ENCODE results near the gene ZDHHC8. TPM values are rescaled to one million over a fixed set of nuclear protein-coding genes. Genes with fewer than 3 reads are reported as not detected.

The ZDHHC8 gene
- total and polyA plus RNA-seq, 2 donors (not counting 1 experiment from before 2014, with no cell fraction given): 94.4 to 96.9 TPM

DNA sequence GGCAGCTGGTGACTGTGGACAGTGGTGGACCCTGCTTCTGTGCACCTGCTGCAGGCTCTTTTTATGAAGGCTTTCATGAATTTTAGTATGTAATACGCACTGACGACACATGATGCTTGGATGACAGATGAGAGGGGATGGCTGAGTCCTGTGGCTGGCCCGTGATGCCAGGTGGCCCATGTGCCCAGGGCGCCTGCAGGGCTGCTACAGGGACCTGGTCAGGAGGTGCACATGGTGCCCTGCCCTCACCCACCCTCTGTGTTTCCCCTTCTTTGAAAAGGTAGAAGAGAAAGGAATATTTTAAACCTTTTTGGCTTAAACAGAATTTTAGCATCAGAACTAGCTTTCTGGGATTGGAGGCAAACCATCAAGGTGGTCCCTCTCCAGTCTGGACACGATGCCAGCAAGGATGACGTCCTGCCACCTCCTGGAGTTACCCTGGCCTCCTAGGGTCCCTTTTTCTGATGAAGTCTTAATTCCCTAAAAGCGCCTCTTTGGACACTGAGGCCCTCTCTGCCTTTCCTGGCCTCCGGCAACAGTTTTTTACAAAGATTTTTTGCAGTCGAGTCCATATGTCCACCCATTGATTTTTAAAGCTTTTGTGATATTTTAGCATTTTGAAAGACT, 21.1 kb upstream of the ZDHHC8 start:
- Histone ChIP-seq H3K9ac (ENCODE audit: low read length) (no peak overlapping the region), H4K20me1 (ENCODE audit: control insufficient read depth, insufficient read depth, low read length, poor library complexity, severe bottlenecking) (no peaks in the 10 kb centered on the region), H3K4me3 (ENCODE audit: control extremely low read depth in 1 of 5, extremely low read depth in 1 of 5, insufficient read depth in 1 of 5, low read depth in 2 of 5, low read length in 4 of 5) (no peak overlapping the region), H3K27me3 (replicated peaks in 1 of 4; ENCODE audit: control extremely low read depth in 1 of 4, control insufficient read depth in 3 of 4, insufficient read depth in 4 of 4, low read length in 3 of 4) (no peaks in the 10 kb centered on the region), H3K27ac (ENCODE audit: low read length in 2 of 2) (peak overlapping the region in 1 of 2 donors; percentile 59), H3K36me3 (replicated peaks in 1 of 2; ENCODE audit: control extremely low read depth in 1 of 2, control insufficient read depth in 1 of 2, extremely low read depth in 1 of 2, insufficient read depth in 2 of 2, low read length in 1 of 2) (peaks cover 0 to 61% of the 10 kb centered on the region in 2 experiments), H3K4me1 (ENCODE audit: control insufficient read depth in 2 of 2, insufficient read depth in 2 of 2, low read length in 2 of 2) (peaks cover 0 to 12% of the 10 kb centered on the region in 2 donors), H3K79me2 (ENCODE audit: control insufficient read depth, insufficient read depth, low read length) (peaks cover 5% of the 10 kb centered on the region), H3K4me2 (replicated peaks; ENCODE audit: low read depth, low read length, poor library complexity, severe bottlenecking) (no peak overlapping the region), H3K9me3 (ENCODE audit: control extremely low read depth in 1 of 3, control insufficient read depth in 2 of 3, insufficient read depth in 1 of 3, low read length in 2 of 3) (no peaks in the 10 kb centered on the region), H2AFZ (ENCODE audit: insufficient read depth, low read depth, low read length, poor library complexity, severe bottlenecking) (no peak overlapping the region)
- no peaks in the 10 kb centered on the region for H3K9me3 Mint-ChIP-seq (ENCODE audit: insufficient read depth)
- no peaks in the 10 kb centered on the region for H3K27me3 Mint-ChIP-seq
- H3K4me3 Mint-ChIP-seq: no peak overlapping the region
- H3K27ac Mint-ChIP-seq: peak overlapping the region; percentile 32
- intact Hi-C loops (cut with micrococcal nuclease): loop anchor here (10.0 kb wide), 1 partner anchor 744 kb away; the partner anchor contains the start of genes PI4KA and SNAP29
- peaks cover 14% of the 10 kb centered on the region for H3K4me1 Mint-ChIP-seq
- DNase-seq: no peak
- no peak for ATAC-seq (ENCODE audit: low read depth)
- no peak for TF ChIP-seq EZH2 (IDR thresholded peaks at IDR 0.05; ENCODE audit: borderline replicate concordance, insufficient read depth, low read depth, low read length, poor library complexity, severe bottlenecking)
- TF ChIP-seq, protein P1, sequence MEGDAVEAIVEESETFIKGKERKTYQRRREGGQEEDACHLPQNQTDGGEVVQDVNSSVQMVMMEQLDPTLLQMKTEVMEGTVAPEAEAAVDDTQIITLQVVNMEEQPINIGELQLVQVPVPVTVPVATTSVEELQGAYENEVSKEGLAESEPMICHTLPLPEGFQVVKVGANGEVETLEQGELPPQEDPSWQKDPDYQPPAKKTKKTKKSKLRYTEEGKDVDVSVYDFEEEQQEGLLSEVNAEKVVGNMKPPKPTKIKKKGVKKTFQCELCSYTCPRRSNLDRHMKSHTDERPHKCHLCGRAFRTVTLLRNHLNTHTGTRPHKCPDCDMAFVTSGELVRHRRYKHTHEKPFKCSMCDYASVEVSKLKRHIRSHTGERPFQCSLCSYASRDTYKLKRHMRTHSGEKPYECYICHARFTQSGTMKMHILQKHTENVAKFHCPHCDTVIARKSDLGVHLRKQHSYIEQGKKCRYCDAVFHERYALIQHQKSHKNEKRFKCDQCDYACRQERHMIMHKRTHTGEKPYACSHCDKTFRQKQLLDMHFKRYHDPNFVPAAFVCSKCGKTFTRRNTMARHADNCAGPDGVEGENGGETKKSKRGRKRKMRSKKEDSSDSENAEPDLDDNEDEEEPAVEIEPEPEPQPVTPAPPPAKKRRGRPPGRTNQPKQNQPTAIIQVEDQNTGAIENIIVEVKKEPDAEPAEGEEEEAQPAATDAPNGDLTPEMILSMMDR (IDR thresholded peaks at IDR 0.05): no peak
- CTCF ChIA-PET: interaction anchor here (0.7 to 1.6 kb wide), 4 partner anchors 9 to 90 kb away, joined by 3 to 5 read pairs (median 4); partner anchors contain the start of gene TANGO2
- 97% methylated on average over 8 of the region's 9 CpGs for WGBS (ENCODE audit: insufficient coverage)
- POLR2A ChIA-PET: no interaction called here

Data from B cell (primary cell).